IMR-90 (cell line): ENCODE data around the gene ZC3H4. TPM values are rescaled to one million over a fixed set of nuclear protein-coding genes. Genes with fewer than 3 reads are reported as not detected.

ENCODE experiments used
- ATAC-seq: fragments of 200-7000 bp; cut with Tn5 transposase; 2 replicates; pipeline ENCODE4 v1.9.1; 2020; ENCODE audit warnings: low read depth, mild to moderate bottlenecking, moderate library complexity
- BruUV-seq: library from RNA; stranded (reverse); fragments of 400-500 nt; replicated peaks from 2 replicates; lab custom pipeline; 2021; lab: Mats Ljungman, UMichigan
- CTCF ChIA-PET: fragments of 300-600 bp; formaldehyde crosslinking; extraction: SDS; loops from one replicate; lab custom pipeline; 2021; ENCODE audit warnings: antibody characterized with exemption; lab: Yijun Ruan, JAX
- POLR2A ChIA-PET: fragments of 300-600 bp; sonication (Branson Sonifier 250); formaldehyde crosslinking; loops from one replicate; lab custom pipeline; 2022; ENCODE audit warnings: antibody characterized with exemption; ENCODE audit not compliant: unreplicated experiment; lab: Charles Lee
- DNase-seq: peaks from one replicate; pipeline ENCODE4 v3.0.0; 2013
- H2AFZ ChIP-seq: replicated peaks from 2 replicates; pipeline ENCODE3; 2013; ENCODE audit warnings: low read length, mild to moderate bottlenecking; ENCODE audit not compliant: poor library complexity
- H2AK5ac ChIP-seq: 2 replicates; pipeline ENCODE4 v1.6.1; 2013; ENCODE audit warnings: low read depth, low read length, inconsistent platforms
- H2AK9ac ChIP-seq: replicated peaks from 2 replicates; pipeline ENCODE3; 2013; ENCODE audit warnings: mild to moderate bottlenecking, low read depth, low read length, moderate library complexity; ENCODE audit not compliant: poor library complexity
- H2BK120ac ChIP-seq: 2 replicates; pipeline ENCODE4 v1.6.1; 2013; ENCODE audit warnings: low read depth, low read length, inconsistent platforms
- H2BK15ac ChIP-seq: 3 replicates; pipeline ENCODE4 v1.6.1; 2013; ENCODE audit warnings: low read depth, low read length, inconsistent platforms
- H2BK20ac ChIP-seq: 2 replicates; pipeline ENCODE4 v1.6.1; 2013; ENCODE audit warnings: low read depth, mild to moderate bottlenecking, inconsistent platforms, low read length, moderate library complexity
- H2BK5ac ChIP-seq: 2 replicates; pipeline ENCODE4 v1.6.1; 2013; ENCODE audit warnings: mild to moderate bottlenecking, low read depth, low read length, inconsistent platforms; ENCODE audit not compliant: poor library complexity, severe bottlenecking
- H3K14ac ChIP-seq: replicated peaks from 2 replicates; pipeline ENCODE4 v1.6.1; 2013; ENCODE audit warnings: low read depth, low read length, inconsistent platforms
- H3K18ac ChIP-seq: 2 replicates; pipeline ENCODE4 v1.6.1; 2013; ENCODE audit warnings: low read depth, low read length, control low read depth
- H3K23ac ChIP-seq: 2 replicates; pipeline ENCODE4 v1.6.1; 2013; ENCODE audit warnings: low read depth, low read length, inconsistent platforms
- H3K27ac ChIP-seq: 2 replicates; pipeline ENCODE4 v1.5.1; 2013; ENCODE audit warnings: mild to moderate bottlenecking, control low read depth, low read length; ENCODE audit not compliant: insufficient read depth
- H3K27me3 ChIP-seq: 2 replicates; pipeline ENCODE4 v1.6.1; 2013; ENCODE audit warnings: low read length; ENCODE audit not compliant: control insufficient read depth, insufficient read depth
- H3K36me3 ChIP-seq: 2 replicates; pipeline ENCODE4 v1.6.1; 2013; ENCODE audit warnings: low read length, mixed read lengths; ENCODE audit not compliant: control insufficient read depth, insufficient read depth
- H3K4ac ChIP-seq: 2 replicates; pipeline ENCODE4 v1.6.1; 2013; ENCODE audit warnings: low read depth, low read length, inconsistent platforms
- H3K4me1 ChIP-seq: 2 replicates; pipeline ENCODE4 v1.6.1; 2013; ENCODE audit warnings: low read length, mixed read lengths; ENCODE audit not compliant: control insufficient read depth, insufficient read depth
- H3K4me2 ChIP-seq: 2 replicates; pipeline ENCODE4 v1.6.1; 2013; ENCODE audit warnings: low read depth, mild to moderate bottlenecking, control low read depth, low read length, moderate library complexity
- H3K4me3 ChIP-seq: 2 replicates; pipeline ENCODE4 v1.5.1; 2013; ENCODE audit warnings: low read depth, mild to moderate bottlenecking, control low read depth, low read length, moderate library complexity; ENCODE audit not compliant: insufficient read depth
- H3K56ac ChIP-seq: 2 replicates; pipeline ENCODE4 v1.6.1; 2013; ENCODE audit warnings: low read length, inconsistent platforms; ENCODE audit not compliant: insufficient read depth; ENCODE audit errors: extremely low read depth
- H3K79me1 ChIP-seq, 2 experiments: 2 replicates each; pipeline ENCODE4 v1.6.1; 2013; ENCODE audit warnings: low read length in 2 of 2, inconsistent platforms in 1 of 2, low read depth in 1 of 2
- H3K9ac ChIP-seq: 2 replicates; pipeline ENCODE4 v1.6.1; 2013; ENCODE audit warnings: low read depth, low read length, control low read depth
- H3K9me1 ChIP-seq: 2 replicates; pipeline ENCODE4 v1.6.1; 2013; ENCODE audit warnings: low read length, inconsistent platforms; ENCODE audit not compliant: insufficient read depth
- H3K9me3 ChIP-seq: 2 replicates; pipeline ENCODE4 v1.6.1; 2013; ENCODE audit warnings: low read length; ENCODE audit not compliant: control insufficient read depth, insufficient read depth
- H4K20me1 ChIP-seq: 2 replicates; pipeline ENCODE4 v1.6.1; 2013; ENCODE audit warnings: low read length, inconsistent platforms; ENCODE audit not compliant: insufficient read depth
- H4K5ac ChIP-seq: 2 replicates; pipeline ENCODE4 v1.6.1; 2013; ENCODE audit warnings: mild to moderate bottlenecking, low read depth, low read length, control low read depth
- H4K8ac ChIP-seq, 2 experiments: 2 replicates each; pipeline ENCODE4 v1.6.1; 2013; ENCODE audit warnings: low read depth in 2 of 2, low read length in 2 of 2, control low read depth in 1 of 2, inconsistent platforms in 1 of 2
- H4K91ac ChIP-seq: 2 replicates; pipeline ENCODE4 v1.6.1; 2013; ENCODE audit warnings: low read depth, low read length, inconsistent platforms; ENCODE audit not compliant: insufficient read depth
- CHD1 ChIP-seq: IDR thresholded peaks from 2 replicates; pipeline ENCODE4 v1.6.1; 2012; ENCODE audit warnings: low read depth, low read length, improper control_type of control experiment
- CTCF ChIP-seq: conservative IDR thresholded peaks from 2 replicates; pipeline ENCODE4 v1.5.1; 2012; ENCODE audit warnings: mild to moderate bottlenecking, low read depth, low read length, improper control_type of control experiment
- ELK1 ChIP-seq: fragments of 150-350 bp; IDR thresholded peaks from 2 replicates; pipeline ENCODE4 v1.6.1; 2016; ENCODE audit warnings: low read depth, mild to moderate bottlenecking, low read length, moderate library complexity, borderline replicate concordance
- FOS ChIP-seq: fragments of 150-350 bp; IDR thresholded peaks from 2 replicates; pipeline ENCODE4 v1.6.1; 2016; ENCODE audit warnings: low read depth, low read length
- MXI1 ChIP-seq: IDR thresholded peaks from 2 replicates; pipeline ENCODE4 v1.6.1; 2012; ENCODE audit warnings: low read depth, mild to moderate bottlenecking, low read length, moderate library complexity, borderline replicate concordance
- USF2 ChIP-seq: fragments of 150-350 bp; IDR thresholded peaks from 2 replicates; pipeline ENCODE4 v1.6.1; 2017; ENCODE audit warnings: mild to moderate bottlenecking, antibody characterized with exemption, low read length, low read depth
- WGBS, 2 experiments: methylation state at CpG; one replicate each; pipeline versions ENCODE4 v1.1.5 to v1.1.7; 2013; ENCODE audit warnings: missing lambda C conversion rate in 2 of 2; ENCODE audit not compliant: insufficient read length in 1 of 2; ENCODE audit errors: extremely low coverage in 2 of 2; 5-methylcytosine and 5-hydroxymethylcytosine counted together
- dilution Hi-C: fragments of 300-500 bp; cut with HindIII; formaldehyde crosslinking; loops from one replicate; pipeline ENCODE4 v1.14.3; 2018; ENCODE audit warnings: low sequenced_read_pairs; ENCODE audit not compliant: unreplicated experiment
- in situ Hi-C: fragments of 300-500 bp; cut with MboI; formaldehyde crosslinking; loops from 3 replicates; pipeline ENCODE4 v1.14.3; 2019; ENCODE audit warnings: low sequenced_read_pairs, inconsistent platforms, mixed read lengths
- intact Hi-C: fragments of 100-400 bp; cut with micrococcal nuclease; formaldehyde crosslinking; loops from 2 replicates; pipeline ENCODE4 v1.10.0; 2022
- polyA plus RNA-seq, 3 experiments: library from polyadenylated mRNA; depleted of rRNA; stranded (reverse); fragments of >200 nt; gene quantifications; 2 replicates each; pipeline ENCODE4 v1.2.3, GENCODE V29; 2012; ENCODE audit warnings: low replicate concordance in 1 of 3
- total RNA-seq: library from RNA; depleted of rRNA; stranded (reverse); fragments of >200 nt; gene quantifications from 2 replicates; pipeline ENCODE4 v1.2.3, GENCODE V29; 2012

Gene ZC3H4
- total and polyA plus RNA-seq, 2 of the 4 experiments (the other 2 are of a cell fraction): 3.9 to 8.9 TPM

GRCh38 chr19:47021536-47022139, 91.9 kb downstream of the ZC3H4 start:
- Histone ChIP-seq H3K27ac (no peak overlapping the region), H3K14ac (no peak overlapping the region), H4K8ac (0 out of 4 replicates have a peak overlapping the region, but pooled peaks of 1 of the 2 experiments have one; percentile 40), H2AK9ac (peak overlapping the region; percentile 61), H2BK120ac (no peak overlapping the region), H4K20me1 (peaks cover 6% of the 10 kb centered on the region; the same call in 1 of the 2 replicates), H3K9me1 (no peaks in the 10 kb centered on the region), H2BK15ac (no peak overlapping the region), H2AFZ (peak overlapping the region; percentile 77), H3K4me3 (peak overlapping the region; percentile 36), H3K27me3 (peaks cover 48% of the 10 kb centered on the region), H4K5ac (no peak overlapping the region), H3K4me2 (peak overlapping the region; percentile 76), H3K36me3 (no peaks in the 10 kb centered on the region), H2BK20ac (no peak overlapping the region), H4K91ac (no peak overlapping the region), H2AK5ac (no peak overlapping the region; the same call in 1 of the 2 replicates), H3K79me1 (no peaks in the 10 kb centered on the region), H3K23ac (no peak overlapping the region), H3K9ac (no peak overlapping the region), H3K4ac (no peak overlapping the region), H2BK5ac (no peak overlapping the region), H3K4me1 (peaks cover 4% of the 10 kb centered on the region; the same call in 1 of the 2 replicates), H3K56ac (no peak overlapping the region), H3K9me3 (no peaks in the 10 kb centered on the region), H3K18ac (no peak overlapping the region)
- dilution Hi-C loops: no loop called here
- WGBS, 2 experiments: 4% methylated on average over 41 of the region's 50 CpGs; no CpG with 5 or more reads in 1 of the 2 experiments
- intact Hi-C loops: no loop called here
- in situ Hi-C loops: no loop called here
- ChIA-PET POLR2A (no interaction called here), CTCF (interaction anchor here (0.9 to 2.9 kb wide), 2 partner anchors 9 to 14 kb away, joined by 3 to 10 read pairs; no protein-coding TSS in a partner anchor)
- no TSS peak for BruUV-seq
- ATAC-seq: peak; percentile 22
- no peak for DNase-seq
- TF ChIP-seq CHD1: no peak
- TF ChIP-seq FOS: no peak
- TF ChIP-seq CTCF: no peak
- no peak for TF ChIP-seq USF2
- no peak for TF ChIP-seq MXI1
- TF ChIP-seq ELK1: no peak
